Activated CD8-positive, alpha-beta memory T cell treated with anti-CD3 and anti-CD28 coated beads, Interleukin-2, amount 50 U/mL, for 24 hours (primary cell): ENCODE results near the gene C2CD2.
A peak's percentile ranks its signal among the peaks of the same experiment; 100 is the strongest.

Source experiments
- DNase-seq: peaks from one replicate; pipeline ENCODE4 v3.0.0-alpha.2; 2020; ENCODE audit errors: extremely low read depth

The C2CD2 gene

GRCh38 chr21:41888749-41889376 is 65.0 kb downstream of the C2CD2 start:
- DNase-seq = no peak

- DNase-seq = no peak
These were observed 66.2 kb downstream of the C2CD2 start for GRCh38 chr21:41887667-41888066.

GRCh38 chr21:41886328-41886727 is 67.5 kb downstream of the C2CD2 start:
- no peak for DNase-seq

GRCh38 chr21:41885341-41886024 is 68.3 kb downstream of the C2CD2 start:
- no peak for DNase-seq

DNA sequence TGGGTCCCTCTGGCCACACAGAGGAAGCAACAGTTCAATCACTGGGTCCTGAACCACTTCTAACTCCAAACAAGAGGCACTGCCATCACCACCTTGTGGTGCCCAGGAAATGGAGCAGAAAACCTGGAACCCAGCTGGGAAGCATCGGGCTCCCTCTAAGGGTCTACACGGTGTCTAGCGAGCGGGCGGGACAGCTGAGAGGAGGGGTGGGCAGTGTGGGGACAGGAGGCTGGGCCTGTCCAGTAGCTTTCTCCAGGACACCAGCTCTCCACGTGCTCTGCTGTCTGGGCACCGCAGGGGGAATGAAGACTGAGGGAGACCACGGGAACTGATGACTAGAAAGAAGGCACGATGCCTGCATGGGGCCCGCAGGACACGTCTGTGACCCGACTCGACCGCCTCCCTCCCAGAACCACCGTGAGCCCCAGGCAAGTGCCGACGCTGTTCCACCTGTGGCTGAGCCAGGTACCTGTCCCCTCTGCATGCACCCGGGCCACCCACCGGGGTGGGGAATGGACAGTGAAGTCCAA is 69.3 kb downstream of the C2CD2 start:
- no peak for DNase-seq

DNA sequence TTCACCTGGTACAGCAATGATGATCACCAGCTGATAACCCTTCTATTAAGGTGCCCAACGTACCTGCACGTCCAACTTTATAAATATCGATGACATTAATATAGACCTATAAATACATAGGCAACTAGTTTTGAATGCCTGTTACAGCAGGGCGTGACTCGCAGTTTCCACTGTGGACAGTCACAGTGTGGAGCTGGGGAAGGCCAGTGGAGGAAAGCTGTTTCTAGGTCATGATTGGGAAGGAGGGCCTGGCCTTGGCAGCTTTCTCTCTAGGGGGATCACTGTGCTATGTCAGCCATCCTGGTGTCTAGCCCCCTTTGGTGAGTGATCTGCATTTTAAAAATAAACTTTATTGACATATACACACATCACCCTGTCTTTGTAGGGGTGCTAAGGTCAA is 70.2 kb downstream of the C2CD2 start:
- no peak for DNase-seq

GRCh38 chr21:41881051-41881450 is 72.8 kb downstream of the C2CD2 start:
- no peak for DNase-seq

- DNase-seq = no peak
These were observed 73.7 kb downstream of the C2CD2 start for GRCh38 chr21:41880153-41880552.

- peak; percentile 62 for DNase-seq
These were observed 74.4 kb downstream of the C2CD2 start, which contains the start of gene PRDM15 for GRCh38 chr21:41879190-41879998. Gene PRDM15 (minus strand): TSS chr21:41879344. CDS start chr21:41860363, 18,981 bp downstream.

GRCh38 chr21:41878831-41879189 is 75.0 kb downstream of the C2CD2 start:
- DNase-seq = peak; percentile 46

DNA sequence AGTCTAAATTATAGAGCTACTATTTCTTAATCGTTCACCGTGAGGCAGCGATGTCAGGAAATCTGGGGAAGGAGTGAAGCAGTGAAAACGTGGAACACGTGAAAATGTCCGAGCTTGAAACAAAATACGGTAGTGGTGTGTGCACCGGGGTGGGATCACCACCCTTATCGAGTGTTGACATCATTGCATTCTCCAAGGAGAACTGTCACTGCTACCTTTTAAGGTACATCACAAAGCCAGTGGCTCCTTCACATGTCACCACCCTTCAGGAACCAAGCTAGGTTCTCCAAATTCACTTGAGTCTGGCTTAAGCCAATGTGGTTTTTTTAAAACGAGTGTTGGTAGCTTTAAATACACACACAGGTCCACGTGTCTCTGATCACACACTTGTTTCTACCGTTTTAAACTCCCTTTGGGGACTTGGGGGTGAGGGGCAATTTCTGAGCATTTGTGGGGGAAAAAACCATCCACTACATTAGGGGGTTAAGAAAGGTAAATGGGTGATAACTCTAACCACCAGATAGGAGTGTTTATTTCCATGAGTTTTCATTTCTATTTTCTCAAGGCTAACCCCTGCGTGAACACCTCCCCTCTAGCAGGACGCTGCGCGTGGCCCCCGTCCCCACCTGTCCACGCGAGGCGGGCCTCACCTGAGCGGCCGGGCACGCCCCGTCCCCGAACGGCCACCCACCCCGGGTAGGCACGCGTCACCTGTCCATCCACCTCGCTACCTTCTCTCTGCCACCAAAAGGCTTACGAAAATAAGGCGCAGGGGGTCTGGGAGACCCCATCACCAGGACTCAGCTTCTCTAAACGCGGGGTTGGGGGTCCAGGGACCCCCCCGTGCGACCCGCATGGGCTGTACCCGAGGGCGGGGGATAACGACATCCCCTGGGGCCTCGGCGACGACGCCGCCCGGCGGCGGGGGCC is 75.7 kb downstream of the C2CD2 start:
- DNase-seq = no peak

- no peak for DNase-seq
These were observed 76.7 kb downstream of the C2CD2 start for GRCh38 chr21:41876928-41877652.

GRCh38 chr21:41876396-41876795 is 77.4 kb downstream of the C2CD2 start:
- no peak for DNase-seq

DNA sequence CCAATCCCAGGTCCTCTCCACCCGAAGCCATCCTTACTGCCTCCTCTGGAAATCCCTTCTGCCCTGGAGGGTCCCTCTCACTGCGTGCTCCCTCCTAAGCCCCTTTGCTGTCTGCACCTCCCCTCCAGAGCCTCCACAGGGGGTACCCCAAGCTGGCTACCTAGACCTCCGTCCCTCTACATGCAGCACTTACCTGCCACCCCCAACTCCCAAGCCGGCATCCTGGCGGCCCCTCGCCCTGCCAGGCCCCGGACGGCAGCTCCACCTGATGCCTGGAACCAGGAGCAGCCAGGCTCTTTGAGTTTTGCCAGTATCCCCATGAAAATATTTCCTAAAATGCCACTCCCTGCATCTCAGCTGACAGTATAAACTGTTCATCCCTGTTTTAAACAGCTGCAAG is 78.7 kb downstream of the C2CD2 start:
- DNase-seq = no peak

- DNase-seq = no peak
These were observed 79.2 kb downstream of the C2CD2 start for GRCh38 chr21:41874611-41875010.

- no peak for DNase-seq
These were observed 80.4 kb downstream of the C2CD2 start for GRCh38 chr21:41873426-41873825.

DNA sequence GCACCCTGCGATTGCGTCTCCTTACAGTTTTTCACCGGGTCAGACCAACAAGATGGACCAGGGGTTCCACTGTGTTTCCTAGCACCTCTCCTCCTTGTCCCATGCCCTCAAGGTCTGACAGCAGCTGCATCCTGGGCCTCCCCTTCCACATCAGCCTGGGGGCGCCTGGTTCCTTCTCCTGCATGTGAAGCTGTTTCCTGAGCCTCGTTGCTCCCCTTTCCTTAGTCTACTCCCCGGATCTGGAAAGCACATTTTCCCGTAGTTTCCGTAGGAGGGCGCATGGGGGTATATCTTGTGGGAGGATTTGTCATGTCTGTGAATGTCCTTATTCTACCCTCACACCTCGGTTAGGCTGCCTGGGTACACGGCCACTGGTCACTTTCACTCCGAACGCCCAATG is 80.8 kb downstream of the C2CD2 start:
- no peak for DNase-seq

DNA sequence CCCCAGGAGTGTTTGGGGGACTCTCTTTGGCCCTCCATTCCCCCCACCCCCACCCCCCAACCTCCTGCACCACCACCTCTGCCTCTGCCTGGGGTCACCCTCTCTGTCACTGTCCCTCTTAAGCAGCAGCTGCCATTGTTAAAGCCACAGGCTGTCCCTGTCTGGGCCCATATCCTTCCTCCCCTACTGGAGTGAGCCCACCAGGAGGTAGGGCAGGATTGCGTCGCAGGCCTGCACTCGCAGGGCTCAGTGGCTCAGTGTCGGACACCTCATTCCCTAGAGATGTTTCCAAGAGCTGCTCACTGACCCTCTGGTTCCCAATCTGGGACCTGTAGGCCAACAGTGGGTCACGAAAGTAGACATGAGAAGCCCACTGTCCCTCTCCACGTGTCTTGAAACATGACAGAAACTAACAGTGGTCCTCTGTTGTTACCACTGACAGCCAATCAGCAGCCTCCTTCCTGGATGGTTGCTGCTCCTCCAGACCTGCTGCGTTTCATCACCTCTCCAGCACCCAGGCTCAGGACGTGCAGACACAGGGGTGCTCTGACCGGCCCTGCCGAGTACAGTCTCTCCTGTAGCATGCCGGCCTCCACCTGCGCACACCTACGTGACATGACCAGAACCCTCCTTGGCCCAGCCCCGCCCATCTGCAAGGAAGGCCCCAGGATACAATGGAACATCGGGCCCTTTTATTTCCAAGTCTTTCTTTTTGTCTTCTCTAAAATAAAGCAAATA is 82.4 kb downstream of the C2CD2 start:
- DNase-seq = no peak

- DNase-seq = no peak
These were observed 84.0 kb downstream of the C2CD2 start for GRCh38 chr21:41869771-41870170.

GRCh38 chr21:41868062-41868710 is 85.6 kb downstream of the C2CD2 start:
- no peak for DNase-seq
